Measurements from ENCODE around the gene MED4. TPM values are rescaled to one million over a fixed set of nuclear protein-coding genes. Genes with fewer than 3 reads are reported as not detected.

Gene MED4
- polyA plus RNA-seq, 1 donor: 55.6 TPM

GRCh38 chr13:48040896-48041295 is 54.0 kb downstream of the MED4 start:
- no CpG with 5 or more reads among the region's 1 CpG for WGBS (ENCODE audit: insufficient coverage, low lambda C conversion rate)
- peaks cover 15% of the 10 kb centered on the region for H3K4me1 ChIP-seq (ENCODE audit: control insufficient read depth, insufficient read depth, low read length)
- peaks cover 5% of the 10 kb centered on the region for H3K36me3 ChIP-seq (ENCODE audit: control insufficient read depth, insufficient read depth, low read length)
- H3K4me3 ChIP-seq (ENCODE audit: low read length): no peak overlapping the region
- no peaks in the 10 kb centered on the region for H3K27me3 ChIP-seq (ENCODE audit: control insufficient read depth, insufficient read depth, low read length)
- peaks cover 7% of the 10 kb centered on the region for H3K9me3 ChIP-seq (ENCODE audit: control insufficient read depth, low read depth, low read length)
- no peak for DNase-seq
- H3K27ac ChIP-seq (ENCODE audit: low read length): peak overlapping the region; percentile 34

DNA sequence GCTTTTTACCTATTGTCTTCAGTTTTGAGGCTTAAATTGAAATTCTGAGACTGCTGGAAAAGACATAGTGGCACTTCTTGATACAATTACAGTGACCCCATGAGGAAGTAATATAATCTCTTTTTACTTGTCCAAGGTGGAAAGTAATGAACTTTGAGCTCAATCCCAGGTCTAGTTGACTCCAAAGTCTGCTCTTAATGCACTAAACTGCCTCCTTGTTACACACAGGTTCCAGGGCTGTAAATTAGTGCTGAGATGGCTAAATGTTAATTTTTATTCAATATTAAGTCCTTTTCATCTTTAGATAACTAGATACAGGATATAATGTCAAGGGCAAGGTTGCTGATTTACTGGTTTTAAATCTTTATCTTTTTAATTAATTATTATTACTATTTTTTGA is 54.9 kb downstream of the MED4 start:
- H3K36me3 ChIP-seq (ENCODE audit: control insufficient read depth, insufficient read depth, low read length): peaks cover 5% of the 10 kb centered on the region
- no peaks in the 10 kb centered on the region for H3K27me3 ChIP-seq (ENCODE audit: control insufficient read depth, insufficient read depth, low read length)
- H3K4me1 ChIP-seq (ENCODE audit: control insufficient read depth, insufficient read depth, low read length): peaks cover 15% of the 10 kb centered on the region
- peak overlapping the region; percentile 54 for H3K27ac ChIP-seq (ENCODE audit: low read length)
- H3K4me3 ChIP-seq (ENCODE audit: low read length): no peak overlapping the region
- peaks cover 7% of the 10 kb centered on the region for H3K9me3 ChIP-seq (ENCODE audit: control insufficient read depth, low read depth, low read length)
- peak; percentile 75 to 89 for DNase-seq

DNA sequence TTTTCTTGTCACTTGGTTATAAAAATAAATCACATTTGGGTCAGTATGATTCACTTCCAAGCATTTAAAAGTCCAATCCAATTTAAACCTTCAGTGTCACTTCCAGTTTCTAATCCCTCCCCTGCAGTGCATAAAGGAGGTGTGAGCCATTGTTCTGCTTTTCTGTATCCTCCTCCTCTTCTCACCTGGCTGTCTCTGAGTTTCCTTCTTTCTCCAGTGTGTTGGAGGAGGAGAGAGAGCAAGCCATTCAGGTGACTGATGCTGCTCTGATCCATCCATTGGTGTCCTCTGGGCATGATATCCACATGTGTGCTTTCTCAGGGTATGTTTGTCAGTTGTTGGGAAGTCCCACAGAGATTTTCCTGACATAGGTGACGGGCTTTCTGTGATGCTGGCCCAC is 56.1 kb downstream of the MED4 start:
- H3K27ac ChIP-seq (ENCODE audit: low read length): peak overlapping the region; percentile 97
- DNase-seq: peak in 1 of 2 donors; percentile 22
- H3K4me1 ChIP-seq (ENCODE audit: control insufficient read depth, insufficient read depth, low read length): peaks cover 15% of the 10 kb centered on the region
- H3K9me3 ChIP-seq (ENCODE audit: control insufficient read depth, low read depth, low read length): peaks cover 7% of the 10 kb centered on the region
- H3K4me3 ChIP-seq (ENCODE audit: low read length): no peak overlapping the region
- no CpG with 5 or more reads among the region's 1 CpG for WGBS (ENCODE audit: insufficient coverage, low lambda C conversion rate)
- peaks cover 5% of the 10 kb centered on the region for H3K36me3 ChIP-seq (ENCODE audit: control insufficient read depth, insufficient read depth, low read length)
- H3K27me3 ChIP-seq (ENCODE audit: control insufficient read depth, insufficient read depth, low read length): no peaks in the 10 kb centered on the region

DNA sequence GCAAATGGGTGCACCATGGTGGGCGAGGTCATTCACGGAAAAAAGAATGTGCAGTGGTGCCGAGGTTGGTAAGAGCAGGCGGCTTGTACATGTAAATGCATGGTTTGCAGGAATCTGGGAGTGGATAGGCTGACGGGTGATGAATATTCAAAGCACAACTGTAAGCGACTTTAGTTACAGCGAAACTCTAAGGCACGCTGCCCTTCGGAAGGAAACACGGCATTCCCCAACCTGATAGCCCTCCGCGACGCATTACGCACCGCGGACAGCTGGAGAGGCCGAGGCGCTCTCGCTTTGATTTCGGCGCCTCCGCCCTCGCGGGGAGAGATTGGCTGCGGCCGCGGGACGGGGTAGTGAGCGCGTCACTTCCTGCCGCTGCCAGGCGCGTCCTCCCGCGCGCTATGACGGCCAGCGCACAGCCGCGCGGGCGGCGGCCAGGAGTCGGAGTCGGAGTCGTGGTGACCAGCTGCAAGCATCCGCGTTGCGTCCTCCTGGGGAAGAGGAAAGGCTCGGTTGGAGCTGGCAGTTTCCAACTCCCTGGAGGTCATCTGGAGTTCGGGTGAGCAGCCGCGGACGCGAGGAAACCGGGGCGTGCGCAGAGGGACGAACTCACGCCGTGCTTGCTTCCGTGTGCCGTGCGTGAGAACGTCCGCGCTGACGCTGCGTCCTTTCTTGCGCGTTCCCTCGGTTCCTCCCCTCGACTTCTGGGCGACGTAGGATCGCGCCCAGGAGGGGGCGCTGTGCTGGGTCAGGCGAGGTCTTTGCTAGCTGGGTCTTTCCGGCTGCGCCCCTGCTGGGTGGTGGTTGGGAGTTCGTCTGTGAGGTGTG is 57.3 kb downstream of the MED4 start, which contains the start of gene NUDT15:
Gene NUDT15, plus strand, starts transcription at position 381 of the 828 bp plus-strand sequence. Its CDS starts 21 bp downstream, at position 402.
- H3K9me3 ChIP-seq (ENCODE audit: control insufficient read depth, low read depth, low read length): peaks cover 8% of the 10 kb centered on the region
- H3K36me3 ChIP-seq (ENCODE audit: control insufficient read depth, insufficient read depth, low read length): peaks cover 5% of the 10 kb centered on the region
- peak within 1 kb of the TSS; percentile 97 for H3K27ac ChIP-seq (ENCODE audit: low read length)
- DNase-seq: peak; percentile 98
- H3K27me3 ChIP-seq (ENCODE audit: control insufficient read depth, insufficient read depth, low read length): no peaks in the 10 kb centered on the region
- no CpG with 5 or more reads among the region's 82 CpGs for WGBS (ENCODE audit: insufficient coverage, low lambda C conversion rate)
- H3K4me1 ChIP-seq (ENCODE audit: control insufficient read depth, insufficient read depth, low read length): peaks cover 15% of the 10 kb centered on the region
- H3K4me3 ChIP-seq (ENCODE audit: low read length): peak within 1 kb of the TSS; percentile 56

DNA sequence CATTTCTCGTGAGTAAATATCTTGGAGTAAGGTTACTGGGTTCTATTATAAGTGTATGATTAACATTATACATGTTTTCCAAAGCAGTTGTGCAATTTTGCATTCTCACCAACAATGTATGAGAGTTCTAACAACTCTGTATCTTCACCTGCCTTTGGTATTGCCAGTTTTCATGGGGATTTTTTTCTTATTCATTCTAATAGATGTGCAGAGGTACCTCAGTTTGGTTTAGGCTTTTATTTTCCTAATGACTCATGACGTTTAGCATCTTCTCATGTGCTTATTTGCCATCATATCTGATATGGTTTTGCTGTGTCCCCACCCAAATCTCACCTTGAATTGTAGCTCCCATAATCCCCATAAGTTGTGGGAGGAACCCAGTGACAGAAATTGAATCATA is 65.0 kb downstream of the MED4 start:
- Histone ChIP-seq H3K27ac (ENCODE audit: low read length) (no peak overlapping the region), H3K36me3 (ENCODE audit: control insufficient read depth, insufficient read depth, low read length) (peaks cover 5% of the 10 kb centered on the region), H3K27me3 (ENCODE audit: control insufficient read depth, insufficient read depth, low read length) (no peaks in the 10 kb centered on the region), H3K4me3 (ENCODE audit: low read length) (no peak overlapping the region), H3K4me1 (ENCODE audit: control insufficient read depth, insufficient read depth, low read length) (no peaks in the 10 kb centered on the region), H3K9me3 (ENCODE audit: control insufficient read depth, low read depth, low read length) (peaks cover 13% of the 10 kb centered on the region)
- DNase-seq: no peak
- WGBS (ENCODE audit: insufficient coverage, low lambda C conversion rate): 0% methylated on average over 1 of the region's 2 CpGs

DNA sequence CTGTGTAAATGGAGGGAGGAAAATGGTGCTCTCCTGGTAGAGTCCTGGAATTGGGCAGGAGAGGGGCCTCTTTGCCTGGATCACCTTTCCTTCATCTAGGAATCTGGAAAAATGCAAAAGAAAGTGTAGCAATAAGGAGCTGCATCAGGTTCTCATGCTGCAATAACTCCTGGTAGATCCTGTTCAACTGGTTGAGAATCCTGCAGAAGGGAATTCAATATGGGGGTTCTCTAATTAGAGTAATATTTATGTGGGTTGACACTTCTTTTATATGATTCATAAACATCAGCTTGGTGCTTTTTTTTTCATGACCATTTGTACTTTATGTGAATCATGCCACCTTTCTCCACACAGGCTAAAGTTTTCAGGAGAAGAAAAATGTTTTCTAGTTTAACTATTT is 66.8 kb downstream of the MED4 start:
- no peaks in the 10 kb centered on the region for H3K4me1 ChIP-seq (ENCODE audit: control insufficient read depth, insufficient read depth, low read length)
- peaks cover 5% of the 10 kb centered on the region for H3K36me3 ChIP-seq (ENCODE audit: control insufficient read depth, insufficient read depth, low read length)
- no peak overlapping the region for H3K4me3 ChIP-seq (ENCODE audit: low read length)
- H3K9me3 ChIP-seq (ENCODE audit: control insufficient read depth, low read depth, low read length): peaks cover 13% of the 10 kb centered on the region
- DNase-seq: no peak
- no peaks in the 10 kb centered on the region for H3K27me3 ChIP-seq (ENCODE audit: control insufficient read depth, insufficient read depth, low read length)
- H3K27ac ChIP-seq (ENCODE audit: low read length): no peak overlapping the region

Other genes starting within 250 kb of the MED4 start
- 58.2 TPM for gene SUCLA2, start 93.8 kb downstream of the MED4 start, polyA plus RNA-seq
- 19.2 TPM for gene NUDT15, start 57.4 kb downstream of the MED4 start, polyA plus RNA-seq
- gene ITM2B, start 138.1 kb upstream of the MED4 start, polyA plus RNA-seq: 687 TPM
- 34.8 TPM for gene RB1, start 208.6 kb upstream of the MED4 start, polyA plus RNA-seq

Data from large intestine (tissue), 3 donors.